H1 (cell line): ENCODE measurements around the gene CDK13. TPM values are rescaled to one million over a fixed set of nuclear protein-coding genes. Genes with fewer than 3 reads are reported as not detected.

Source experiments
- CTCF ChIA-PET: fragments of 300-600 bp; sonication (Branson Sonifier 250); formaldehyde crosslinking; loops from one replicate; lab custom pipeline; 2021; ENCODE audit not compliant: partially characterized antibody; lab: Charles Lee
- POLR2A ChIA-PET: fragments of 300-600 bp; sonication (Branson Sonifier 250); formaldehyde crosslinking; loops from one replicate; lab custom pipeline; 2021; ENCODE audit warnings: inconsistent platforms; ENCODE audit not compliant: partially characterized antibody; lab: Charles Lee
- DNase-seq, 2 experiments: peaks; one replicate each; pipeline versions ENCODE4 v3.0.0 to v3.0.0-alpha.2; 2010 to 2022; ENCODE audit warnings: low spot score in 2 of 2, low read depth in 1 of 2, mixed read lengths in 1 of 2
- FAIRE-seq: peaks from 2 replicates; lab custom pipeline; 2011; peaks lifted over from hg19 to GRCh38; lab: Jason Lieb, UNC
- H2AFZ ChIP-seq: 2 replicates; pipeline ENCODE4 v1.8.1; 2012; ENCODE audit warnings: low read length, inconsistent platforms
- H2AK5ac ChIP-seq: 2 replicates; pipeline ENCODE4 v1.6.1; 2013; ENCODE audit warnings: low read depth, low read length
- H2BK120ac ChIP-seq: replicated peaks from 2 replicates; pipeline ENCODE3; 2013; ENCODE audit warnings: low read depth, low read length, inconsistent platforms
- H2BK12ac ChIP-seq: 2 replicates; pipeline ENCODE4 v1.6.1; 2013; ENCODE audit warnings: low read depth, low read length
- H2BK15ac ChIP-seq: 2 replicates; pipeline ENCODE4 v1.6.1; 2013; ENCODE audit warnings: low read length
- H2BK20ac ChIP-seq: 2 replicates; pipeline ENCODE4 v1.6.1; 2013; ENCODE audit warnings: low read length
- H2BK5ac ChIP-seq: 2 replicates; pipeline ENCODE4 v1.6.1; 2013; ENCODE audit warnings: low read depth, low read length
- H3K14ac ChIP-seq: 2 replicates; pipeline ENCODE4 v1.6.1; 2013; ENCODE audit warnings: inconsistent platforms; ENCODE audit not compliant: insufficient read length
- H3K18ac ChIP-seq: 2 replicates; pipeline ENCODE4 v1.6.1; 2013; ENCODE audit warnings: low read length; ENCODE audit errors: extremely low read depth
- H3K23ac ChIP-seq: 2 replicates; pipeline ENCODE4 v1.6.1; 2013; ENCODE audit warnings: inconsistent platforms; ENCODE audit not compliant: insufficient read length
- H3K23me2 ChIP-seq: 2 replicates; pipeline ENCODE4 v1.6.1; 2013; ENCODE audit warnings: low read depth, low read length
- H3K27ac ChIP-seq: 2 replicates; pipeline ENCODE4 v1.6.1; 2011; ENCODE audit warnings: low read depth, low read length, inconsistent platforms
- H3K27me3 ChIP-seq, 4 experiments: replicated peaks in 1 of 4; 1 replicate in 1 of 4; 2 replicates in 3 of 4; pipeline versions ENCODE4 v1.6.1 to v1.8.1; 2011 to 2013; ENCODE audit warnings: low read length in 3 of 4, mild to moderate bottlenecking in 3 of 4, inconsistent platforms in 2 of 4, mixed read lengths in 2 of 4, moderate library complexity in 1 of 4; ENCODE audit not compliant: control insufficient read depth in 3 of 4, insufficient read depth in 3 of 4; ENCODE audit errors: extremely low read depth in 1 of 4
- H3K36me3 ChIP-seq, 4 experiments: 2 replicates each; pipeline versions ENCODE4 v1.6.1 to v1.8.1; 2011 to 2013; ENCODE audit warnings: mild to moderate bottlenecking in 4 of 4, low read length in 3 of 4, moderate library complexity in 2 of 4, control low read depth in 1 of 4, inconsistent platforms in 1 of 4; ENCODE audit not compliant: insufficient read depth in 4 of 4, control insufficient read depth in 2 of 4
- H3K4ac ChIP-seq: replicated peaks from 2 replicates; pipeline ENCODE3; 2013; ENCODE audit warnings: low read length, low read depth, mixed read lengths, inconsistent platforms; ENCODE audit not compliant: insufficient read length
- H3K4me1 ChIP-seq, 4 experiments: replicated peaks in 1 of 4; 1 replicate in 1 of 4; 2 replicates in 3 of 4; pipeline versions ENCODE4 v1.6.1 to v1.8.1; 2011 to 2013; ENCODE audit warnings: low read length in 3 of 4, inconsistent platforms in 2 of 4, mixed read lengths in 1 of 4; ENCODE audit not compliant: insufficient read depth in 4 of 4, control insufficient read depth in 3 of 4
- H3K4me2 ChIP-seq, 2 experiments: 2 replicates each; pipeline versions ENCODE4 v1.6.1 to v1.8.1; 2011 to 2013; ENCODE audit warnings: low read depth in 2 of 2, low read length in 2 of 2, control low read depth in 1 of 2, inconsistent platforms in 1 of 2, mild to moderate bottlenecking in 1 of 2; ENCODE audit not compliant: insufficient read depth in 1 of 2
- H3K4me3 ChIP-seq, 4 experiments: fragments of 200-600, 300-600 bp in 1 of 4; sonication (generic), shearing (Covaris generic), sonication (Bioruptor Twin) in 1 of 4; 2 replicates each; pipeline versions ENCODE4 v1.5.1 to v1.8.1; 2011 to 2016; ENCODE audit warnings: low read length in 4 of 4, low read depth in 3 of 4, control low read depth in 2 of 4, inconsistent platforms in 2 of 4, mild to moderate bottlenecking in 2 of 4, mixed read lengths in 1 of 4, moderate library complexity in 1 of 4; ENCODE audit not compliant: insufficient read depth in 2 of 4; ENCODE audit errors: extremely low read depth in 1 of 4
- H3K56ac ChIP-seq: replicated peaks from 2 replicates; pipeline ENCODE3; 2013; ENCODE audit warnings: low read depth, mild to moderate bottlenecking, mixed read lengths, low read length, inconsistent platforms; ENCODE audit not compliant: insufficient read length
- H3K79me1 ChIP-seq: 2 replicates; pipeline ENCODE4 v1.6.1; 2013; ENCODE audit warnings: low read depth, low read length, control low read depth
- H3K79me2 ChIP-seq, 2 experiments: 2 replicates each; pipeline versions ENCODE4 v1.6.1 to v1.8.1; 2012 to 2013; ENCODE audit warnings: low read length in 2 of 2, mild to moderate bottlenecking in 2 of 2, inconsistent platforms in 1 of 2; ENCODE audit not compliant: insufficient read depth in 2 of 2, control insufficient read depth in 1 of 2
- H3K9ac ChIP-seq, 4 experiments: replicated peaks in 1 of 4; 1 replicate in 1 of 4; 2 replicates in 3 of 4; pipeline versions ENCODE4 v1.6.1 to v1.8.1; 2011 to 2013; ENCODE audit warnings: low read depth in 3 of 4, low read length in 3 of 4, control low read depth in 2 of 4, mild to moderate bottlenecking in 2 of 4, moderate library complexity in 2 of 4, inconsistent platforms in 1 of 4; ENCODE audit errors: extremely low read depth in 1 of 4
- H3K9me3 ChIP-seq, 2 experiments: 2 replicates each; pipeline versions ENCODE4 v1.6.1 to v1.8.1; 2012 to 2013; ENCODE audit warnings: mild to moderate bottlenecking in 2 of 2, moderate library complexity in 2 of 2, control low read depth in 1 of 2, inconsistent platforms in 1 of 2, low read depth in 1 of 2, low read length in 1 of 2, mixed read lengths in 1 of 2; ENCODE audit not compliant: insufficient read depth in 2 of 2
- H4K20me1 ChIP-seq, 2 experiments: replicated peaks in 1 of 2; 2 replicates each; pipeline versions ENCODE3 to v1.8.1; 2011 to 2013; ENCODE audit warnings: inconsistent platforms in 2 of 2, low read length in 2 of 2, mild to moderate bottlenecking in 1 of 2; ENCODE audit not compliant: insufficient read depth in 2 of 2, control insufficient read depth in 1 of 2
- H4K5ac ChIP-seq: 2 replicates; pipeline ENCODE4 v1.6.1; 2013; ENCODE audit warnings: low read length, low read depth, mixed read lengths, inconsistent platforms; ENCODE audit not compliant: insufficient read length
- H4K8ac ChIP-seq: 2 replicates; pipeline ENCODE4 v1.8.0; 2013; ENCODE audit warnings: mild to moderate bottlenecking, moderate library complexity, low read length, inconsistent platforms; ENCODE audit not compliant: insufficient read depth; ENCODE audit errors: extremely low read depth
- H4K91ac ChIP-seq: replicated peaks from 2 replicates; pipeline ENCODE3; 2013; ENCODE audit warnings: low read length, mixed read lengths, inconsistent platforms; ENCODE audit not compliant: insufficient read length
- WGBS, 2 experiments: shearing (Covaris generic) in 1 of 2; methylation state at CpG; one replicate each; pipeline versions ENCODE4 v1.1.6 to v1.1.7; 2013 to 2015; ENCODE audit warnings: low lambda C conversion rate in 2 of 2, mixed read lengths in 2 of 2, inconsistent platforms in 1 of 2, low coverage in 1 of 2, missing lambda C conversion rate in 1 of 2; ENCODE audit not compliant: insufficient replicate concordance in 2 of 2, insufficient coverage in 1 of 2, insufficient read length in 1 of 2; ENCODE audit errors: extremely low coverage in 1 of 2, missing lambda C conversion rate in 1 of 2; 5-methylcytosine and 5-hydroxymethylcytosine counted together
- polyA plus RNA-seq, 7 experiments: library from polyadenylated mRNA; depleted of rRNA in 3 of 7; stranded (reverse) in 5 of 7; unstranded in 2 of 7; fragments of >200 nt in 5 of 7; fragments of 200-250 nt in 2 of 7; gene quantifications; 1 replicate in 5 of 7; 2 replicates in 1 of 7; 4 replicates in 1 of 7; pipeline versions ENCODE4 v1.2.1 to v1.2.3, GENCODE V29; 2011 to 2013; ENCODE audit warnings: missing spikeins in 2 of 7, mixed read lengths in 2 of 7
- total RNA-seq: library from RNA; stranded (reverse); fragmentation: NEBNext Ultra II Directional; extraction: Animal tissue kit (Norgen Biotek cat#: 25700); gene quantifications from 2 replicates; pipeline ENCODE4 v1.2.1, GENCODE V29; 2021

CDK13 gene
- total and polyA plus RNA-seq, 2 of the 8 experiments (the other 6 are each of a cell fraction or from before 2014, with no cell fraction given) = 22.6 to 49.5 TPM

GRCh38 chr7:39978230-39978934, 28.3 kb downstream of the CDK13 start:
- ChIA-PET POLR2A (interaction anchor here (0.9 to 1.0 kb wide), 2 partner anchors 19 to 27 kb away, joined by 3 read pairs; no protein-coding TSS in a partner anchor), CTCF (interaction anchor here (1.1 to 1.5 kb wide), 3 partner anchors 9 to 27 kb away, joined by 3 to 5 read pairs (median 4); no protein-coding TSS in a partner anchor)
- Histone ChIP-seq H2AFZ (no peak overlapping the region), H3K14ac (no peak overlapping the region), H3K56ac (peak overlapping the region; percentile 21), H2BK20ac (no peak overlapping the region), H3K9ac (peak overlapping the region in 1 of 4 experiments; percentile 69; a peak in 1 of 7 replicates), H3K4me2 (peak overlapping the region; percentile 54 to 58), H3K79me2 (peaks cover 8 to 85% of the 10 kb centered on the region in 2 experiments; a peak in 3 of 4 replicates), H2BK15ac (no peak overlapping the region), H3K27me3 (no peaks in the 10 kb centered on the region), H3K27ac (no peak overlapping the region), H2BK5ac (peak overlapping the region; percentile 64; the same call in 1 of the 2 replicates), H3K4me1 (peaks cover 2 to 17% (median 10%) of the 10 kb centered on the region in 4 experiments; a peak in 5 of 7 replicates), H3K4ac (peak overlapping the region; percentile 39), H4K5ac (peak overlapping the region; percentile 10), H3K18ac (0 out of 2 replicates have a peak overlapping the region, but pooled peaks have one; percentile 55), H3K36me3 (no peaks in the 10 kb centered on the region), H3K79me1 (peaks cover 6% of the 10 kb centered on the region), H3K23me2 (no peaks in the 10 kb centered on the region), H2AK5ac (0 out of 2 replicates have a peak overlapping the region, but pooled peaks have one; percentile 27), H2BK120ac (peak overlapping the region; percentile 87), H4K91ac (no peak overlapping the region), H4K8ac (no peak overlapping the region), H3K9me3 (no peaks in the 10 kb centered on the region), H2BK12ac (peak overlapping the region; percentile 43; the same call in 1 of the 2 replicates), H3K4me3 (peak overlapping the region in 1 of 4 experiments; percentile 37; a peak in 3 of 8 replicates), H4K20me1 (peaks cover 0 to 4% of the 10 kb centered on the region in 2 experiments), H3K23ac (peak overlapping the region; percentile 41)
- DNase-seq (no peak), FAIRE-seq (peak; percentile 63)
- WGBS, 2 experiments = 32% methylated on average over 3 of the region's 3 CpGs; no CpG with 5 or more reads in 1 of the 2 experiments
